ENCODE data around the gene APBA3. TPM values are rescaled to one million over a fixed set of nuclear protein-coding genes. Genes with fewer than 3 reads are reported as not detected.

APBA3 gene
- total and polyA plus RNA-seq, 4 donors, result 16.5 to 38.0 (median 22.6) TPM

DNA sequence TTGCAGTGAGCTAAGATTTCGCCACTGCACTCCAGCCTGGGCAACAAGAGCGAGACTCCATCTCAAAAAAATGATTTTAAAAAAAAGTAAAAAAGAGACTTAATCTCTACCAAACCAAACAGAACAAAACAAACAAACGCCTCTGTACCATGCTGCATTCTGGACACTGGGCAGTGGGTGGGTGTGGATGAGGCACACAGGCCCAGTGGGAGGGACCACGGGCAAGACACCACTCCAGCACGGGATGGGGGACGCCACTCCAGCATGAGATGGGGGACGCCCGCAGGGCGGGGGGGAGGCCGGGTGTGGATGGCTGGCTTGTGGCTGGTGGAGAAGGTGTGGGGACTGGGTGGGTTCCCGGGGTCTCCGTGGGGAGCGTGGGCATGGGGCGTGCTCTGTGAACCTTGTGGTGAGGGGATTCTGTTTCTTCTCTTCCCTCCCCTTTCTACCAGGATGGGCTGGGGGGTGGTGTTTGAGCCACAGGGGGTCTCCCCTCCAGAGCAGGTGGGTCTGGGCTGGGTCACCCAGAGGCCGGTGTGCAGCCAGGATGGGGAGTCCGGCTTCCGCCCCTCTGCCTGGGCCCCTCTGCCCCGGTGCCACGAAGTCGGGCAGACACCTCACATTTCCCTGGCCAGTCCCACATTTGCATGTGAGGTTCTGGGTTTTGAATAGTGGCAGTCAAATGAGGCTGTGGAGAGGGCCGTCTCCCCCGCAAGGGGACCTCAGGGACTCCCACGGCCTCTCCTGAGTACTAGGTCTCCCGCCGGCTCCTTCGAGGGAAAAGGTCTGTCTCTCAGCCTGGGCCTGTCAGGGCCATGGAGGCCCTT lies 48.6 kb upstream of the APBA3 start:
- no peaks in the 10 kb centered on the region for H3K9me3 ChIP-seq (ENCODE audit: control insufficient read depth in 4 of 4, insufficient read depth in 3 of 4, low read length in 3 of 4)
- DNase-seq (no peak), ATAC-seq (ENCODE audit: insufficient read depth, low FRiP score) (no peak)
- no peak overlapping the region for H3K4me3 ChIP-seq
- whole genome bisulfite sequencing, 2 donors, result 74 to 82% methylated on average over 24 to 26 of the region's 26 CpGs
- no peaks in the 10 kb centered on the region for H3K36me3 ChIP-seq (ENCODE audit: control insufficient read depth in 4 of 4, insufficient read depth in 4 of 4, low read length in 4 of 4)
- no peaks in the 10 kb centered on the region for H3K27me3 ChIP-seq (ENCODE audit: control insufficient read depth in 3 of 3, insufficient read depth in 3 of 3, low read length in 2 of 3)
- peak overlapping the region in 1 of 2 donors; percentile 69 for H3K27ac ChIP-seq (ENCODE audit: low read depth in 1 of 2, low read length in 1 of 2)
- no peak overlapping the region for H3K9ac ChIP-seq (ENCODE audit: insufficient read depth in 1 of 2, low read length in 2 of 2)
- H3K4me1 ChIP-seq (ENCODE audit: control insufficient read depth in 5 of 5, insufficient read depth in 5 of 5, low read length in 5 of 5), result peaks cover 0 to 16% (median 0%) of the 10 kb centered on the region in 5 donors
- no peak for TF ChIP-seq CTCF (IDR thresholded peaks at IDR 0.05; ENCODE audit: control extremely low read depth, extremely low read depth)

GRCh38 chr19:3808420-3809143 lies 47.1 kb upstream of the APBA3 start:
- Histone ChIP-seq H3K9me3 (ENCODE audit: control insufficient read depth in 4 of 4, insufficient read depth in 3 of 4, low read length in 3 of 4) (no peaks in the 10 kb centered on the region), H3K27me3 (ENCODE audit: control insufficient read depth in 3 of 3, insufficient read depth in 3 of 3, low read length in 2 of 3) (no peaks in the 10 kb centered on the region), H3K4me3 (no peak overlapping the region), H3K27ac (ENCODE audit: low read depth in 1 of 2, low read length in 1 of 2) (peak overlapping the region in 1 of 2 donors; percentile 90), H3K36me3 (ENCODE audit: control insufficient read depth in 4 of 4, insufficient read depth in 4 of 4, low read length in 4 of 4) (no peaks in the 10 kb centered on the region), H3K4me1 (ENCODE audit: control insufficient read depth in 5 of 5, insufficient read depth in 5 of 5, low read length in 5 of 5) (peaks cover 0 to 13% (median 0%) of the 10 kb centered on the region in 5 donors), H3K9ac (ENCODE audit: insufficient read depth in 1 of 2, low read length in 2 of 2) (no peak overlapping the region)
- TF ChIP-seq CTCF (IDR thresholded peaks at IDR 0.05; ENCODE audit: control extremely low read depth, extremely low read depth), result no peak
- DNase-seq (no peak), ATAC-seq (ENCODE audit: insufficient read depth, low FRiP score) (no peak)
- 74 to 82% methylated on average over 26 to 33 of the region's 33 CpGs for WGBS, 2 donors

DNA sequence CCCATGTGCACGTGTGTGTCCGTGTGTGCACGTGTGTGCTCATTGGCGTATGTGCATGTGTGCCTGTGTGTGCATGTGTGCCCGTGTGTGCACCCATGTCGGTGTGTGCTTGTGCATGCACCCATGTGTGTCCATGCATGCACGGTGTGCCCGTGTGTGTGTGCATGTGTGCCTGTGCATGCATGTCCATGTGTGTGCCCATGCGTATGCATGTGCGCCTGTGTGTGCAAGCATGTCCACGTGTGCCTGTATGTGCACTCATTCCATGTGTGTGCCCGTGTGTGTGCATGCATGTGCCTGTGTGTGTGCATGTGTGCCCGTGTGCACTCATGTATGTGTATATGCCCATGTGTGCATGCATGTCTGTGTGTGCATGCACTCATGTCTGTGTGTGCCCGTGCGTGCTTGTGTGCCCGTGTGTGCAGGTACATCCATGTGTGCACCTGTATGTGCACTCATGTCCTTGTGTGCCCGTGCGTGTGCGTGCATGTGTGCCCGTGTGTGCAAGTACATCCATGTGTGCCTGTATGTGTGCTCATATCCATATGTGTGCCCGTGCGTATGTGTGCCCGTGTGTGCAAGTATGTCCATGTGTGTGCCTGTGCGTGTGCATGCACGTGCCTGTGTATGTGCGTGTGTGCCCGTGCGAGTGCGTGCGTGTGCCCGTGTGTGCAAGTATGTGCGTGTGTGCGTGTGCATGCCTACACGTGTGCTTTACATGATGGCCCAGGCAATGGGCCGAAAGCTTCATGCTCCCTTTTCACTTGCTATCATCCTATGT lies 46.3 kb upstream of the APBA3 start:
- ATAC-seq (ENCODE audit: insufficient read depth, low FRiP score) (no peak), DNase-seq (no peak)
- Histone ChIP-seq H3K9ac (ENCODE audit: insufficient read depth in 1 of 2, low read length in 2 of 2) (no peak overlapping the region), H3K27me3 (ENCODE audit: control insufficient read depth in 3 of 3, insufficient read depth in 3 of 3, low read length in 2 of 3) (peaks cover 0 to 3% (median 3%) of the 10 kb centered on the region in 3 donors), H3K9me3 (ENCODE audit: control insufficient read depth in 4 of 4, insufficient read depth in 3 of 4, low read length in 3 of 4) (no peaks in the 10 kb centered on the region), H3K4me3 (no peak overlapping the region), H3K4me1 (ENCODE audit: control insufficient read depth in 5 of 5, insufficient read depth in 5 of 5, low read length in 5 of 5) (peaks cover 0 to 7% (median 0%) of the 10 kb centered on the region in 5 donors), H3K27ac (ENCODE audit: low read depth in 1 of 2, low read length in 1 of 2) (peak overlapping the region in 1 of 2 donors; percentile 90), H3K36me3 (ENCODE audit: control insufficient read depth in 4 of 4, insufficient read depth in 4 of 4, low read length in 4 of 4) (no peaks in the 10 kb centered on the region)
- TF ChIP-seq CTCF (IDR thresholded peaks at IDR 0.05; ENCODE audit: control extremely low read depth, extremely low read depth), result no peak
- WGBS, 2 donors, result 92 to 97% methylated on average over 35 of the region's 35 CpGs

Data from lung (tissue), 12 donors.